Renal cortex interstitium (tissue), 15 donors: ENCODE data around the gene FCAMR. TPM values are rescaled to one million over a fixed set of nuclear protein-coding genes. Genes with fewer than 3 reads are reported as not detected.

Experiments
- DNase-seq, 11 donors: peaks; one replicate each; pipeline ENCODE4 v3.0.0-alpha.2; 2013; ENCODE audit warnings: low read depth in 9 of 11, low spot score in 4 of 11; ENCODE audit errors: extremely low read depth in 1 of 11
- long read RNA-seq, 16 experiments: transcript quantifications; one replicate each; lab custom pipeline, GENCODE V29; 2026
- polyA plus RNA-seq, 3 donors: library from polyadenylated mRNA; unstranded; fragments of 120-200 nt; gene quantifications; one replicate each; pipeline ENCODE4 v1.2.1, GENCODE V29; 2013; ENCODE audit not compliant: insufficient read length in 3 of 3

Gene FCAMR
- polyA plus RNA-seq = 10 to 100 TPM in 1 of 3 donors, 1 to 10 TPM in 2; 8.1 to 10.5 (median 9.6) TPM
- long read RNA-seq, donor 1 = 0 reads
- long read RNA-seq, donor 2 = 0 reads
- long read RNA-seq, donor 3, partial matches to known transcripts = 0 of 2 reads
- long read RNA-seq, donor 3, other reads (novel, unspliced or antisense) = 0 of 2 reads
- long read RNA-seq, donor 4, partial matches to known transcripts = 0 of 1 reads
- long read RNA-seq, donor 4, other reads (novel, unspliced or antisense) = 0 of 1 reads
- long read RNA-seq, donor 5 = 0 reads
- long read RNA-seq, donor 6, partial matches to known transcripts = 0 of 1 reads
- long read RNA-seq, donor 6, other reads (novel, unspliced or antisense) = 0 of 1 reads
- long read RNA-seq, donor 7, partial matches to known transcripts = 0 of 2 reads
- long read RNA-seq, donor 7, other reads (novel, unspliced or antisense) = 0 of 2 reads
- long read RNA-seq, donor 8, partial matches to known transcripts = 0 of 4 reads
- long read RNA-seq, donor 8, other reads (novel, unspliced or antisense) = 0 of 4 reads
- long read RNA-seq, donor 9 = 0 reads
- long read RNA-seq, donor 10, partial matches to known transcripts = 0 of 1 reads
- long read RNA-seq, donor 10, other reads (novel, unspliced or antisense) = 0 of 1 reads
- long read RNA-seq, donor 11 = 0 reads
- long read RNA-seq, donor 12 = 0 reads
- long read RNA-seq, donor 13 = 0 reads
- long read RNA-seq, donor 14 = 0 reads
- long read RNA-seq, donor 15 = 0 reads
- long read RNA-seq, donor 16 = 0 reads

DNA sequence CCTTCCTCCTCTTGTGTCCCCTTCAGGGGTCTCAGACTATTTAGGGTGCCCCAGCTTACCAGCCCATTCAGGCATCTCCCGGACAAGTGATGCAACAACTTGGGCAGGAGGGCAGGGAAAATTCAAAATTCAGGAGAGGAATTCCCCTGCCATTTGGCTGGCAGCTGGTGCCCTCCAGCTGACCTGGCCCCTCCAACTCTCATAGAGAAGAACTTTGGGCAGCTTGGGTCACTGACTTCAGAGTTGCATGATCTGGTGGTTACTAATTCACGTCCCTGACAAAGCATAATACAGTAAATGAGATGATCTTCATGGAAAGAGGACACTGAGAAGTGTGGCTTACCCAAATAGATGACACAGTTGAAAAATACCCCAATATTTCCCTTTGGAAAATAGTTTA lies at the start of gene FCAMR:
Gene FCAMR, minus strand, starts transcription at position 15 of the 400 bp plus-strand sequence. CDS start 335 bp downstream, outside the sequence.
- DNase-seq = no peak

- DNase-seq = no peak
Observed at GRCh38 chr1:207019661-207020060, 49.4 kb upstream of the FCAMR start.

GRCh38 chr1:207019161-207019560 lies 48.9 kb upstream of the FCAMR start:
- no peak for DNase-seq

DNA sequence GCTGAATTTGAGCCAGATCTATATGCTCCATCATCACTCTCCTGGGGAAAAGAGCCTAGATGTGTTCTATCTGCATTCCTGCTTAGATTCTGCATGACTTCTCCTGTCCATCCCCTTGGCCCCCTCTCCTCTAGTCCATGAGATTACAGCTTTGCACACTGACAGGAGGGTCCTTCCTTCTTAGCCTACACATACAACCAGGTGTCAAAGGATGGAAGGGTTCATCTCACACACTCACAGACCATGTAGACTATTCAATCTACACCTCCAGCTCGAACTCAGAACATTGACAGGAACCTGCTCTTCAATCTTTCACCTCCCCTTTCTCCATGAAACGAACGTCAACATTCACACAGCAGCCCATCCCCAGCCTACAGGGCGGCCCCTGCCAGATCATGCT lies 48.4 kb upstream of the FCAMR start:
- no peak for DNase-seq

DNA sequence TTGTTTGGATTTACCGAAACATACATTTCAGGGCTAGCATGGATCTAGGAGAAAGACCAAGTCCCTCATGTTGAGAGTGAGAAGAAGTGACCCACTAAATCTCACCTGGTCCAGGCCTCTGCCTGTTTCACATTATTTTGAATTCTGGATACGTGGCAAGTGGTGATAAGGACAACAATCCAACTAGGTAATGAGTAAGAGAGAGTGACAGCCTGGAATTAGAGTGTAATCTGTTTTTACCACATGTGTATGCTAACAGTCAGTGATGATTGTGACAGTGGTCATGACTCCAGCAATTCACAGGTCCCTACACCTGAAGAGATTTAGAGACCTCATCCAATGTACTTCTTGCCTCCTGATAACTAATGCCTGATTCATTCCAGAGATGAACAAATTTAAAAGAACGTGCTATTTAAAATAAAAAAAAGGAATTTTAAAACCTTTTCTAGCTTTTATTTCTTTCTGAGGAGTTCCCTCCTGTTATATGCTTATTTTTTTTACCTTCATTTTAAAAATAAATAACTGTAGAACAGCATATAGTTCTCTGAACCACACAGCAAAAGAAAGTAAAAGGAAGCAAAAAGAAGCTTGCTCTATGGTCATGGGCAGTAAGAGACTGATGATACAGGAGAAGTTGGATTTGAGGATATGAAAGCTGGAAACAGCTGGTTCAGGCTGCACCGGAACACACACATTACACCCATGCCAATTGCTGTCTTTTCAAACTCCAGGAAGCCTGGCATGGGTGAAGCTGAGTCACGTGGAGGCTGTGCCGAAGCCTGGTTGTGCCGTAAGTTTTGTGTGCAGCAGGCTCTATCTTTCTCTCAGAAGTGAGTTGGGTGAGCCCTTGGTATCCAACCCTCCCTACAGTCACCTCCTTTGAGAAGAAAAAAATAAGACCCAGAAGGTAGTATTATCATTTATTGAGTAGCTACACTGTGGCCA lies 47.6 kb upstream of the FCAMR start:
- DNase-seq = no peak

DNA sequence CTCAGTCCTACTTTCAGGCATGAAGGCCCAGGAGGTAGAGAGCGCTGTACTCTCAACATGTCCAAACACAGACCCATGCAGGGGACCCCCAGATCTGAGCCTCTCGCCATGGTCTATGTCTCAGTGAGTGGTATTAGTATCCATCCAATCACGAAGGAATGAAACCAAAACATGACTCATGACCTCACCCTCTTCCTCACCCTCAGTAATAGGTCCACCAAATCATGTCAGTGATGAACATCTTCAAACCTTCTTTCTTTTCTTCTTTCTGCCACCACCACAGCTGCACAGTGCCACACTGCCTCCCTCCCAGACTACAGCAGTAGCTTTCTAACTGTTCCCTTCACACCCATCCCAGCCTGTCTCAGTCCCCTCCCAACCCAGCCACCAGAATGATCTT lies 45.5 kb upstream of the FCAMR start:
- no peak for DNase-seq

- DNase-seq = no peak
Observed at GRCh38 chr1:207014728-207015127, 44.5 kb upstream of the FCAMR start.

DNA sequence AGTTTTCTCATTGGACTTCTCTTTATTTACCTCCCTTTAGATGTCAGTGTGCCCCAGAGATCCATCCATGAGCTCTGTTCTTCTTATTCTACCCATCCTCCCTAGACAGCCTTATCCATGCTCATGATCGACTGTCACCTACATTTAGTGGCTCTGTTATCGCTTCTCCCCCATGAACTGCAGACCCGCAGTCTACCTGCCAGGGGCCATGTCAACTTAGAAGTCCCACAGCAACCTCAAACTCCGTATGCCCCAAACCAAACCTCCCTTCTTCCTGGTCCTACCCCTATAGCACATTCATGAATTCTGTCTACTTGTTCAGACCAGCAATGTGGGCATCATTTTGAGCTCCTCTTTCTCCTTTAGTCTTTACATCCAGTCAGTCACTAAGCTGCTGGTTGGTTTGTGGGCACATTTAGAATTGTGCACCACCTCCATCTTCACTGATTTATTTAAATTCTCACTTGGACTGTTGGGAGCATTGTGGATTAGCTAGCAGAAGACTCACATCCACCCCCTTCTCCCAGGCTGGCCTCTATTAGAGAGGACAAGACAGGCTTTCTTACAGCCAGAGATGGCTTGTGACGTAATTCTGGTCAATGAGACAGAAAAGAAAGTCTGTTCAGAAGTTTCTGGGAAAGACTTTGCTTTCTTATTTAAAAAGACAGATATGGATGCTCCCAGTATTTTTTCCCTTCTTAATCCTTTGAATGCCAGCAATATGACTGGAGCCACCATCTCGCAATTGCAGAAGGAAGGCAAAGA lies 43.2 kb upstream of the FCAMR start:
- DNase-seq = no peak

- DNase-seq = no peak
Observed at GRCh38 chr1:207010726-207011125, 40.5 kb upstream of the FCAMR start.

DNA sequence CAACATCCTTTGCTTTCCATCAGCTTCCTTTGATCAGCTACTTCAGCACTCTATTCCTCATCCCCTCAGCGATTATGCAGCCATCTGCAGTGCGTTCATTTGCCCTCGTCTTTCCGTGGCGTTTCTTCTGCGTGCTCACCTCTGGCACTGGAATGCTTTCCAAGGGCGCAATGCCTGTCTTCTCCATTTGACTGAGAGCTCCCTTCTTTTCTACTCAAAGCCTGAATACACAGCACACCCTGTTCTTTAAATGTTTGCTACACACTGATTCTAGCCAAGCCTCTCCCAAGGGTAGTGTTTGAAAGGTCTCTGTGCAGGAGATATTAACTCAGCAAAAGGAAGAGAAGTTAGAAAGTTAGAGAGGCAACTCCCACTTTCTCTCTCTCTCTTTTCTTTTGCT lies 39.7 kb upstream of the FCAMR start:
- no peak for DNase-seq

DNA sequence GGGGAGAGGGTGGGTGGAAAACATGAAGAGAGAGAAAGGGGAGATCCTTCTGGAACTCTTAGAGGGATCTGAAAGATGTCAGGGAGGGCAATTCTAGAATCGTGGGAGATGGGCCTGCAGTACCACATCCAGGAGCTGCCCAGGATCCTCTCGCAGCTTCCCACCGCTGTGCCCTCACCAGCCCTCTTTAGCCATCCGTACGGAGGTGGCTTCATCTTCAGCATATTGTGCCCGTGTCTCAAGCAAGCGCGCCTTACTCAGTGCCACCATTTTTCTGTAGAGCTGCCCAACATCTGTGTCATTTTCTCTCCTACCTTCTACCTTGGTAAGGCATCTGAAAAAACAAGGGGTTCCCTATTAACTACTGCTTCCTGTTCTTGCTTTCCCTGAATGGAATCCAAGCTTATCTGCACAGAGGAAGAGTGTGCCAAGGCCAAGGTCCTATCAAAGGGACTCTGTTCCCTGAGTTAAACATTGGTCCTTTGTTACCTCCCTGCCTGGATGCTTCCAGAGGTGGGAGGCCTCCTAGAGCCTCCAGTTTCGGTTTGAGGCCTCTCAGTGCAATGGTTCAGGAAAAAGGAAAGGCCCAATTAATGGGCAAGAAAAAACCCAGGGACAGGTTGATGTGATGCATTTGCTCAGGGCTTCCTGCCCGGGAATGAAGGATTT lies 39.1 kb upstream of the FCAMR start:
- no peak for DNase-seq

DNA sequence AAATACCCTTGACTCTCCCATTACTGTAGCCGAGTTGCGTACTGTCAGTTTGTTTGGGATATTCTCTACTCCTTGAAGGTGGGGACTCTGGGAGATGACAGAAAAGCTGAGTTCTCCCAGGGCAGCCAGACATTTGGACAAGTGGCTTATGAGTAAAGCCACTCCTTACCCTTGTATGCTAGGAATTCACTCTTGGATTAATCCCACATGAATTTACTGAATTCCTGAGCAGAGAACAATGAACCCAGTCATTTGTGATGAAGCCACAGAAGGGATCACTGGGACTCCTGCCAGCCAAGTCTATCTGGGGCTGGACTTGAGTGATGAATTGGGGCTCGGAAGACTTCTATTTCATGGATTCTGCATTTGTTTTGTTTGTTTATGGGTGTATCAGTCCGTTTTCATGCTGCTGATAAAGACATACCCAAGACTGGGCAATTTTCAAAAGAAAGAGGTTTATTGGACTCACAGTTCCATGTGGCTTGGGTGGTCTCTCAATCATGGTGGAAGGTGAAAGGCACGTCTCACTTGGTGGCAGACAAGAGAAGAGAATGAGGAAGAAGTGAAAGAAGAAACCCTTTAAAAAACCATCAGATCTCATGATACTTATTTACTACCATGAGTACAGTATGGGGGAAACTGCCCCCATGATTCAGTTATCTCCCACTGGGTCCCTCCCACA lies 37.2 kb upstream of the FCAMR start:
- no peak for DNase-seq

- no peak for DNase-seq
Observed at GRCh38 chr1:207006914-207007313, 36.7 kb upstream of the FCAMR start.

- DNase-seq = no peak
Observed at GRCh38 chr1:207006083-207006482, 35.8 kb upstream of the FCAMR start.

GRCh38 chr1:207004931-207005830 lies 34.9 kb upstream of the FCAMR start:
- DNase-seq = peak in 3 of 11 donors; percentile 35 to 54 (median 39)

- no peak for DNase-seq
Observed at GRCh38 chr1:207003210-207003609, 33.0 kb upstream of the FCAMR start.

GRCh38 chr1:207002724-207003146 lies 32.5 kb upstream of the FCAMR start:
- no peak for DNase-seq
